Psoas muscle (tissue), 8 donors: Measurements from ENCODE around the gene SUPT6H. TPM values are rescaled to one million over a fixed set of nuclear protein-coding genes. Genes with fewer than 3 reads are reported as not detected.

Experiments used
- ATAC-seq, 4 donors: fragments of 200-7000 bp; cut with Tn5 transposase; one replicate each; pipeline ENCODE4 v1.9.1; 2020; ENCODE audit warnings: moderate library complexity in 3 of 4, mild to moderate bottlenecking in 2 of 4
- DNase-seq, 2 donors: peaks; one replicate each; pipeline ENCODE4 v3.0.0-alpha.2; 2020
- H3K27ac ChIP-seq: fragments of 200-600 bp; one replicate; pipeline ENCODE4 v1.8.0; 2022
- H3K27me3 ChIP-seq, 3 donors: fragments of 200-600 bp in 1 of 3; one replicate each; pipeline versions ENCODE4 v1.6.1 to v1.8.0; 2013 to 2022; ENCODE audit warnings: low read length in 2 of 3, mild to moderate bottlenecking in 2 of 3, moderate library complexity in 1 of 3; ENCODE audit not compliant: insufficient read depth in 3 of 3
- H3K36me3 ChIP-seq, 2 donors: fragments of 200-600 bp in 1 of 2; one replicate each; pipeline versions ENCODE4 v1.6.1 to v1.8.0; 2013 to 2022; ENCODE audit warnings: low read depth in 1 of 2, mild to moderate bottlenecking in 1 of 2, moderate library complexity in 1 of 2; ENCODE audit not compliant: insufficient read depth in 1 of 2
- H3K4me1 ChIP-seq: fragments of 200-600 bp; one replicate; pipeline ENCODE4 v1.8.0; 2022
- H3K4me3 ChIP-seq: fragments of 200-600 bp; one replicate; pipeline ENCODE4 v1.8.0; 2022; ENCODE audit warnings: mild to moderate bottlenecking
- H3K9me3 ChIP-seq: fragments of 200-600 bp; one replicate; pipeline ENCODE4 v1.8.0; 2022
- WGBS, 3 donors: extraction: QIAGEN DNeasy Blood & Tissue Kit; methylation state at CpG; one replicate each; pipeline versions ENCODE4 v1.1.6 to v1.1.7; 2013; 5-methylcytosine and 5-hydroxymethylcytosine counted together
- intact Hi-C, 2 donors: fragments of 100-400 bp; cut with DNase I; formaldehyde crosslinking; loops; one replicate each; pipeline versions ENCODE4 v1.11.0 to v1.14.2; 2022
- polyA plus RNA-seq, 3 donors: library from polyadenylated mRNA; stranded (reverse); fragments of 200-250 nt; gene quantifications; one replicate each; pipeline ENCODE4 v1.2.3, GENCODE V29; 2013
- total RNA-seq, 4 donors: library from RNA; stranded (reverse); fragmentation: NEBNext Ultra II Directional in 2 of 4; extraction: Animal tissue kit (Norgen Biotek cat#: 25700) in 2 of 4; gene quantifications; one replicate each; pipeline versions ENCODE4 v1.2.1 to v1.2.4, GENCODE V29; 2021 to 2023
- TF ChIP-seq, protein P1 (sequence below): fragments of 200-600 bp; IDR thresholded peaks from one replicate; pipeline ENCODE4 v1.8.0; 2022; ENCODE audit warnings: antibody characterized with exemption
- donor health status: healthy with polysubstance abuse.
- donor health status: DM: no; HTN: no; CAD: no; lungs with moderate emphysema.
- donor health status: Bipolar disorder and iron deficiency.
- donor health status: healthy.
- donor health status: DM: yes; HTN: yes; CAD: no.
- donor health status: DM: no; HTN: no; CAD: no.
- donor health status: DM: no; HTN: no; CAD: no.
- donor health status: DM: yes; HTN: yes; CAD: no.

The SUPT6H gene
- total and polyA plus RNA-seq, 7 donors = 28.6 to 77.4 (median 67.0) TPM

DNA sequence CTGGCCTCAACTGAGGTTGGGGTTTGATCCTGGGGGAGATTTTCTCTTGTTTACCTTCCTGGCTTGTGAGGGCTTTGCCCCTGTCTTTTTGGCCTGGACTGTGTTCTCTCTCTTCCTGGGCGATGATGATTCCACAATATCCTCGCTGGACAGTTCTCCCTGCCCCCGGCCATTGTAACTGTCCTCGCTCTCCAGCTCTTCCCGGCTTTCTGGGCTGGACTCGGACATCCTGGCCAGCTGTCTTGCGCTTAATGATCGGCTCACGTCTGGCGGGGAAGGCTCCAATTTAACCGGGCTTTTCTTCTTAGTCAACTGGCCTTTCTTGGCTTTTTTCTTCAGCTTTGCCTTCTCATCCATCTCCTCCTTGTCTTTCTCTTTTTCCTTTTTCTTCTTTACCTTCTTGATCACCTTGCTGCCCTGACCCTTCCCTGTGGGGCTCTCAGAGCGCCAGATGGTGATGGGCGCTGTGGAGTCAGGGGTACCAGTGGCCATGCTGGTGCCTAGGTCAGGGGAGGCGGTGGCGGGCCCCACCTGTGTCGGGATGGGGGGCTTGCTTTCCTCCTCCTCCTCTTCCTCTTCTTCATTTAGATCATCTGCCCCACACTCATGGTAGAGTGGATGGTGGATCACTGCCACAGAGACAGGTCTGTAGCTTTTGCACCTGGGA is 41.7 kb downstream of the SUPT6H start:
- no peak for ATAC-seq
- no peaks in the 10 kb centered on the region for H3K9me3 ChIP-seq
- TF ChIP-seq, protein P1, sequence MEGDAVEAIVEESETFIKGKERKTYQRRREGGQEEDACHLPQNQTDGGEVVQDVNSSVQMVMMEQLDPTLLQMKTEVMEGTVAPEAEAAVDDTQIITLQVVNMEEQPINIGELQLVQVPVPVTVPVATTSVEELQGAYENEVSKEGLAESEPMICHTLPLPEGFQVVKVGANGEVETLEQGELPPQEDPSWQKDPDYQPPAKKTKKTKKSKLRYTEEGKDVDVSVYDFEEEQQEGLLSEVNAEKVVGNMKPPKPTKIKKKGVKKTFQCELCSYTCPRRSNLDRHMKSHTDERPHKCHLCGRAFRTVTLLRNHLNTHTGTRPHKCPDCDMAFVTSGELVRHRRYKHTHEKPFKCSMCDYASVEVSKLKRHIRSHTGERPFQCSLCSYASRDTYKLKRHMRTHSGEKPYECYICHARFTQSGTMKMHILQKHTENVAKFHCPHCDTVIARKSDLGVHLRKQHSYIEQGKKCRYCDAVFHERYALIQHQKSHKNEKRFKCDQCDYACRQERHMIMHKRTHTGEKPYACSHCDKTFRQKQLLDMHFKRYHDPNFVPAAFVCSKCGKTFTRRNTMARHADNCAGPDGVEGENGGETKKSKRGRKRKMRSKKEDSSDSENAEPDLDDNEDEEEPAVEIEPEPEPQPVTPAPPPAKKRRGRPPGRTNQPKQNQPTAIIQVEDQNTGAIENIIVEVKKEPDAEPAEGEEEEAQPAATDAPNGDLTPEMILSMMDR = no peak
- H3K4me1 ChIP-seq = no peaks in the 10 kb centered on the region
- no peak overlapping the region for H3K27ac ChIP-seq
- WGBS, 3 donors = 68 to 74% (median 71%) methylated on average over 16 of the region's 16 CpGs
- H3K36me3 ChIP-seq = peaks cover 5 to 65% of the 10 kb centered on the region in 2 donors
- DNase-seq = no peak
- H3K4me3 ChIP-seq = no peak overlapping the region
- no peaks in the 10 kb centered on the region for H3K27me3 ChIP-seq
- intact Hi-C loops = no loop called here

DNA sequence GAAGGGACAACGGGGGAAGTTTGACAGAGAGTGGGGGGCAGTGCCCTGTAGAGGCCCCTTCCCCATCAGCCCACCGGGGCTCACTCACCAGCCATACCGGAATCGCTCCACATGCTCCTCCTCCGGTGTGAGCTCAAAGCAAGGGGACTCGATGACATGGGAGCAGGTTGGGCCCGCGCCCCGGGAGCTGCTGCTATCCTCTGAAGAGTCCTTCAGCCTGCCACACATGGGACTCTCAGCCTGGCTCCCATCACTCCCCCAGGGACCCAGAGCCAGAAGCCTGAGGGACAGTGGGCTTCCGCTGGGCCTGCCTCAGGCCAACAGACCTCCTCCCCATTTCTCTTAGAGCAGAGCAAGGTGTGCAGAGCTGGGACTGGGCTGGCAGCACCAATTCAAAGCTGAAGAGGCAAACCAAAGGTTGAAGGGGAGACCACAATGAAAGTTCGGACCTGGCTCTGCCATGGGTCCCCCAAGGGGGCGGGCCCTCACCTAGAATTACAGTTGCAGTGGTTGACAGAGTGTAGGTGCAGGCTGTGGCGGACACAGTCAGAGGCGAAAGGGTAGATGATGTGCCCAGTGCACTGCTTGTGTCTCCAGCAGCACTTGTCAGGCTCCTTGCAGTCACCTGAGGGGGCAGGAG is 42.3 kb downstream of the SUPT6H start:
- H3K9me3 ChIP-seq = no peaks in the 10 kb centered on the region
- intact Hi-C loops = no loop called here
- no peaks in the 10 kb centered on the region for H3K27me3 ChIP-seq
- 85 to 92% (median 87%) methylated on average over 14 of the region's 14 CpGs for WGBS, 3 donors
- no peak overlapping the region for H3K27ac ChIP-seq
- peaks cover 5 to 58% of the 10 kb centered on the region in 2 donors for H3K36me3 ChIP-seq
- DNase-seq (no peak), ATAC-seq (no peak)
- no peaks in the 10 kb centered on the region for H3K4me1 ChIP-seq
- TF ChIP-seq, protein P1 = no peak
- no peak overlapping the region for H3K4me3 ChIP-seq

DNA sequence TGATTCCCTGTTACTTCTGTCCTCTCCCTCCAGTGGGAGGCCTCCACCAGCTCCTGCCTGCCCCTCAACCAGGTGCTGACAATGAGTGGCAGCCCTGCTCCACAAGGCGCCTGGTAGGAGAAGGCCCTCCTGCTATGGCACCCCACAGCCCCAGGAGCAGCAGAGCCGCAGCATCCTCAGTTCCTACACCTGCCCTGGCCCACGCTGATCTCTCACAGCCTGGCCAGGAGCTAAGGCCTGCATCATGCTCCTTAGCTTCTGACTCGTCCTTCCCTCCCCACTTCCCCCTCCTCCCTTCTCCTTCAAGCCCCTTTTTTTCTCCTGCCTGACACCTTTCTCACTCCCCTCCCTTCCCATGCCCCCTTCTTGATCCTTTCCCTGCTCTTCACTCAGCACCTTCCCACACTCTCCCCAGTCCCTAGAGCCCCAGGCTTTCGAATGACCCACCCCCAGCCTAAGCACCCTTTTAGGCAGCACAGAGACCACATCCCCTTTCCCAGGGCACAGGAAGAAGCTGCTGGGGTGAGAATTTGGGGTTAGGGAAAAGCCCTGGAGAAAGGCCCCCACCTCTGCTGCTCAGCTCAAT is 43.2 kb downstream of the SUPT6H start:
- intact Hi-C loops = no loop called here
- H3K27me3 ChIP-seq = no peaks in the 10 kb centered on the region
- DNase-seq (no peak), ATAC-seq (no peak)
- TF ChIP-seq, protein P1 = no peak
- H3K27ac ChIP-seq = no peak overlapping the region
- WGBS, 3 donors = 78 to 80% (median 79%) methylated on average over 5 of the region's 5 CpGs
- no peaks in the 10 kb centered on the region for H3K9me3 ChIP-seq
- peaks cover 5 to 50% of the 10 kb centered on the region in 2 donors for H3K36me3 ChIP-seq
- no peak overlapping the region for H3K4me3 ChIP-seq
- no peaks in the 10 kb centered on the region for H3K4me1 ChIP-seq

DNA sequence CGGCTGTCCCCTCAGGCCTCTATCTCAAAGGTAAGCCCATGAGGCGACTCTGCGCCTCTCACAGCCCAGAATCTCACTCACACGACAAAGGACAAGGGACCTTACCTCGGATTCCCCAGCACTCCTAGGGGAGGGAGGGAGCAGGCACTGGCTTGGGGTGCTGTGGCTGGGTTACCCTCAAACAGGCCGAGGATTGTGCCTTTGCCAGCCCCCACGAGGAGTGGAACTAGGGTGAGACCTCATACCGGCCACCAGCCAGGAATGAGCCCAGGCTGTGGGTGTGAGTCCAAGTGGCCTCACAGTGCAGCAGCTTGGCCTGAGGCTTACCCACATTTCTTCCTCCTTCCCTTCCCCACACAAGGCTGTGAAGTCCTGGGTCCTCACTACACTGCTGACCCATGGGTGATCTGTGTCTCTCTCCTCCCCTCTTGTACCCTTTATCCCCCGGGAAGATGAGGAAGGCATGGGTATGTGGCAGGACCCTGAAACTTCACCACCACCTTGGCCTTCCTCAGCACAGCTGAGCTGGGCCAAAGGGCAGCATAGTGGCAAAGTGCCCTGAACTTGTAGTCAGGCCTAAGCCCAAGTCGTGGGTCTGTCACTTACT is 43.8 kb downstream of the SUPT6H start:
- no peaks in the 10 kb centered on the region for H3K27me3 ChIP-seq
- DNase-seq (no peak), ATAC-seq (peak in 1 of 4 donors; percentile 2)
- no peak overlapping the region for H3K27ac ChIP-seq
- H3K4me1 ChIP-seq = no peaks in the 10 kb centered on the region
- WGBS, 3 donors = 56 to 72% (median 61%) methylated on average over 10 of the region's 10 CpGs
- no peak overlapping the region for H3K4me3 ChIP-seq
- H3K36me3 ChIP-seq = peaks cover 4 to 43% of the 10 kb centered on the region in 2 donors
- TF ChIP-seq, protein P1 = no peak
- no peaks in the 10 kb centered on the region for H3K9me3 ChIP-seq
- intact Hi-C loops = no loop called here
